ENCODE results near the gene ITPR1.

Gene ITPR1

DNA sequence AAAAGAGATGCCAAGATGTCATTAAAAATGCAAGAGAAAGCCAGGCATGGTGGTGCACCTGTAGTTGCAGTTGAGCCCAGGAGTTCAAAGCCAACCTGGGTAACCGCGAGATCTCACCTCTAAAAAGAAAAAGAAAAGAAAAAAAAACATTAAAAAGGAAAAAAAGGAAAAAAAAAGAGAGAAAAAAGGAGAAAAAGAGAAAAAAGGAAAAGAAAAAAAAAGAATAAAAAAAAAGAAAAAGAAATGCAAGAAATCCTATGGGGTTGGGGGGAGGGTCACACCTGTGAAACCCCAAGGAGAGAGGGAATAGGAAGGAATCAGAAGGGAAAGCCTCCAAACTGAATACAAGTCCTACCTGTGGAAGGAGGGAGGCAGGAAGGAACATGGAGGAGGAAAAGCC lies 20.8 kb upstream of the ITPR1 start:
- TF ChIP-seq YY1 (IDR thresholded peaks at IDR 0.05; ENCODE audit: insufficient read depth, insufficient read length) (no peak), SUZ12 (IDR thresholded peaks at IDR 0.05; ENCODE audit: extremely low read depth, insufficient read depth, insufficient read length) (no peak), ZNF274 (IDR thresholded peaks at IDR 0.05; ENCODE audit: low read depth, low read length) (no peak)
- no peaks in the 10 kb centered on the region for H3K27me3 ChIP-seq (ENCODE audit: insufficient read depth, insufficient read length)
- no peaks in the 10 kb centered on the region for H3K9me3 ChIP-seq (ENCODE audit: insufficient read depth, low read length)
- H3K36me3 ChIP-seq (ENCODE audit: insufficient read depth, insufficient read length, low read length) = no peaks in the 10 kb centered on the region
- H3K4me1 ChIP-seq (ENCODE audit: insufficient read depth, insufficient read length) = peaks cover 2% of the 10 kb centered on the region
- DNase-seq (ENCODE audit: low read depth, low spot score) = no peak
- H3K4me3 ChIP-seq (ENCODE audit: insufficient read length, low read depth) = no peak overlapping the region
- no peak overlapping the region for H3K9ac ChIP-seq (ENCODE audit: insufficient read length, low read depth)

DNA sequence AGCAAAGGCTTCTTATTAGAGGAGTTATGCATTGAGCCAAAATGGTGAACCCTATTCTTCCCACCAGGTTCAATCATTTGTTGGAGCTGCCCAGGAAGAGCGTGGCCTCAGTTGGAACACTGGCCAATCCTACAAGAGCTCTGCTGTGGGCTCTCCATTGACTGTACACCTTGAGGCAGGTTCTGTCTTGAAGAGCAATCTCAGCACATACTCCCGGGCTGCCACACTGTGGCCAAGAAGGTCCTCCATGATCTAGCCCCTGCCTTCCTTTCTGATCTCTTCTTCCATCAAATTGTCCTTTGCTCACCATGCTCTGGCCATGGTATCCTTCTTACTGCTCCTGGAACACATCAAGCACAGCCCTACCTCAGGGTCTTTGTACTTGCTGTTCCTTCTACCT lies 20.4 kb upstream of the ITPR1 start:
- Histone ChIP-seq H3K4me1 (ENCODE audit: insufficient read depth, insufficient read length) (peaks cover 2% of the 10 kb centered on the region), H3K9ac (ENCODE audit: insufficient read length, low read depth) (no peak overlapping the region), H3K36me3 (ENCODE audit: insufficient read depth, insufficient read length, low read length) (no peaks in the 10 kb centered on the region), H3K9me3 (ENCODE audit: insufficient read depth, low read length) (no peaks in the 10 kb centered on the region), H3K4me3 (ENCODE audit: insufficient read length, low read depth) (no peak overlapping the region), H3K27me3 (ENCODE audit: insufficient read depth, insufficient read length) (no peaks in the 10 kb centered on the region)
- no peak for TF ChIP-seq ZNF274 (IDR thresholded peaks at IDR 0.05; ENCODE audit: low read depth, low read length)
- TF ChIP-seq YY1 (IDR thresholded peaks at IDR 0.05; ENCODE audit: insufficient read depth, insufficient read length) = no peak
- no peak for TF ChIP-seq SUZ12 (IDR thresholded peaks at IDR 0.05; ENCODE audit: extremely low read depth, insufficient read depth, insufficient read length)
- no peak for DNase-seq (ENCODE audit: low read depth, low spot score)

DNA sequence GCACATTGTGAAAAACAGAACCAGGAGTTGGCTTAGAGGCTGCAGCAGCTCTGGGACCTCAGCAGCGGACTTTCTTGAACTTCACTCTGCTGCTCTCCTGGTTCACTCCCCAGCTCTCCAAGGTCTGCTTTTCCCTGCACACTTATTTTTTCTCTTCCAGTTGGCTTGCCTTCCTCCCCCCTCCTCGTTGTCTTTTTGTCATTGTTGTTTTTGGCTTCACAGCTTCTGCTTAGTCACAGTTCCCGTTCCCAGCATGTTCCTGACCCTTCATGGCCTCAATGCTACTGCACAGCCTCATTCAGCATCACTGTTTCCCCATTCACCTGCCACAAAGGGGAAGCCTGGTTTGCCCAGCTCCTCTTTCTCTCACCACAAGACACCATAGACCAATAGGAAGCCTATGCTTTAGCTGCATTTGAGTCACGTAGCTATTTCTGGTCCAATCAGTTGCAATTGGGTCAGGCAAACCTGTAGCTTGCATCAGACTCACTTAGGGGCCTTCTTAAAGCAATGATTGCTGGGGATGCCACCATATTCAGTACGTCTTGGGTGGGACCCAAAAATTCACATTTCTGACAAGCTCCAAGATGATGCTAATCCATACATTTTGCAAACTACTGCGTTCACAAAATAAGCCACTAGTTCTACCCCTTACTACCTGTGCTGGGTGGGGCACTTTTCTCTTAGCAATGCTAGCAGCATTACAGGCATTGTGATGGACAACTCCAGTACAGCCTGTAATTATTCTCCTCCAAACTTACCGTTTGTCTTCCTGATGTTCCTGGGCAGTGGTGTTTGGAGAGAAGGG lies 18.3 kb upstream of the ITPR1 start:
- Histone ChIP-seq H3K9me3 (ENCODE audit: insufficient read depth, low read length) (no peaks in the 10 kb centered on the region), H3K4me1 (ENCODE audit: insufficient read depth, insufficient read length) (peaks cover 2% of the 10 kb centered on the region)
- TF ChIP-seq YY1 (IDR thresholded peaks at IDR 0.05; ENCODE audit: insufficient read depth, insufficient read length) (no peak), SUZ12 (IDR thresholded peaks at IDR 0.05; ENCODE audit: extremely low read depth, insufficient read depth, insufficient read length) (no peak), ZNF274 (IDR thresholded peaks at IDR 0.05; ENCODE audit: low read depth, low read length) (no peak)

DNA sequence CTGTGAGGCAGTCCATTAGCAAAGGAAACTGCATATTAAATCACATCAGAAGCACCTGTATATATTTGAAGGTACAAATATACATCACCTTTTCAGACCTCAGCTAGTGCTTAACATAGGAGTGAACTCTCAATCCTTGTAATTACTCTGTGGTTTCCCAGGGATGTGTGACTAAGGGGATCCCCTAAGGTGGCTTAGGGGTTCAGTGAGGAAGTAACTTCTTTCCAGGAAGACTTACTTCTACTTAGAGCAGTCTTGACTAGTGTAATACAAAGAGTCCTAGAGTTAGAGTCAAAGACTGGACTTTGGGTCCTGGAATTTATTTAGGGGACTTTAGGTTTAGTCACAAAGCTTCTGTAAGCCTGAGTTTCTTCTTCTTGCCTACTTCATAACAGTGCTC lies 17.3 kb upstream of the ITPR1 start:
- Histone ChIP-seq H3K36me3 (ENCODE audit: insufficient read depth, insufficient read length, low read length) (no peaks in the 10 kb centered on the region), H3K27me3 (ENCODE audit: insufficient read depth, insufficient read length) (no peaks in the 10 kb centered on the region), H3K4me3 (ENCODE audit: insufficient read length, low read depth) (no peak overlapping the region), H3K9ac (ENCODE audit: insufficient read length, low read depth) (no peak overlapping the region), H3K9me3 (ENCODE audit: insufficient read depth, low read length) (no peaks in the 10 kb centered on the region), H3K4me1 (ENCODE audit: insufficient read depth, insufficient read length) (peaks cover 2% of the 10 kb centered on the region)
- DNase-seq (ENCODE audit: low read depth, low spot score) = no peak
- no peak for TF ChIP-seq YY1 (IDR thresholded peaks at IDR 0.05; ENCODE audit: insufficient read depth, insufficient read length)
- TF ChIP-seq SUZ12 (IDR thresholded peaks at IDR 0.05; ENCODE audit: extremely low read depth, insufficient read depth, insufficient read length) = no peak
- no peak for TF ChIP-seq ZNF274 (IDR thresholded peaks at IDR 0.05; ENCODE audit: low read depth, low read length)

More for the DNA sequence above, 18.3 kb upstream of the ITPR1 start:
- H3K4me3 ChIP-seq (ENCODE audit: insufficient read length, low read depth) = no peak overlapping the region
- DNase-seq (ENCODE audit: low read depth, low spot score) = no peak
- H3K27me3 ChIP-seq (ENCODE audit: insufficient read depth, insufficient read length) = no peaks in the 10 kb centered on the region
- no peak overlapping the region for H3K9ac ChIP-seq (ENCODE audit: insufficient read length, low read depth)
- no peaks in the 10 kb centered on the region for H3K36me3 ChIP-seq (ENCODE audit: insufficient read depth, insufficient read length, low read length)

DNA sequence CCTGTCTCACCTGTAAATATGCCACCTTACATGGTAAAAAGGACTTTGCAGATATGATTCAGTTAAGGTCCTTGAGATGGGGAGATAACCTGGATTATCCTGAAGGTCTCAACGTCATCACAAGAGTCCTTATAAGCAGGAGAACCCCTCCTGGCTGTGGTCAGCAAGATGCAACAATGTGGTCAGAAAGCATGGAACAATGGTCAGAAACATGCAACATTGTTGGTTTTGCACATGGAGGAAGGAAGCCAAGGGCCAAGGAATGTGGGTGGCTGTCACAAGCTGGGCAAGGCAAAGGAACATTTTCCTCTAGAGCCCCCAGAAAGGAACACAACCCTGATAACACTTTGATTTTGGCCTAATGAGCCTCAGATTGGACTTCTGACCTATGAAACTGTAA lies 16.7 kb upstream of the ITPR1 start:
- no peaks in the 10 kb centered on the region for H3K9me3 ChIP-seq (ENCODE audit: insufficient read depth, low read length)
- no peaks in the 10 kb centered on the region for H3K36me3 ChIP-seq (ENCODE audit: insufficient read depth, insufficient read length, low read length)
- DNase-seq (ENCODE audit: low read depth, low spot score) = no peak
- no peak overlapping the region for H3K4me3 ChIP-seq (ENCODE audit: insufficient read length, low read depth)
- no peak overlapping the region for H3K9ac ChIP-seq (ENCODE audit: insufficient read length, low read depth)
- no peak for TF ChIP-seq YY1 (IDR thresholded peaks at IDR 0.05; ENCODE audit: insufficient read depth, insufficient read length)
- TF ChIP-seq ZNF274 (IDR thresholded peaks at IDR 0.05; ENCODE audit: low read depth, low read length) = no peak
- no peak for TF ChIP-seq SUZ12 (IDR thresholded peaks at IDR 0.05; ENCODE audit: extremely low read depth, insufficient read depth, insufficient read length)
- peaks cover 2% of the 10 kb centered on the region for H3K4me1 ChIP-seq (ENCODE audit: insufficient read depth, insufficient read length)
- H3K27me3 ChIP-seq (ENCODE audit: insufficient read depth, insufficient read length) = no peaks in the 10 kb centered on the region

DNA sequence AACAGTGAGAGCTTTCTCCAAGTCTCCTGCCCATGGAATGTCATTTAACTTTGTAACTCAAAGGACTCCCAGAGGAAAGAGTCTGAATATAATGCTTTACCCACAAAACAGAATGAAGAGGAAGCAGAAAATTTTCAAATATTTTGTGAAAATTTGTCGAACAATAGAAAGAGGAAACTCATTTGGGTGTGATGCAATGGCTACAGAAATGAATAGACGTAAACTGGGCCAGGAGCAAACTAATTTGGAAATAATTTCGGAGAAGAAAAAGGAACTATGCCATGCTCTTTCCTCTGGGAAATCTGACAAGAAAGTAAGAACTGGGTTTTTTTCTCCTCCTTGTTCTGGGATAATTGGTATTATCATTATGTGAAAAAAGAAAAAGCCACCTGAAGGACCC lies 14.9 kb upstream of the ITPR1 start:
- H3K9ac ChIP-seq (ENCODE audit: insufficient read length, low read depth) = no peak overlapping the region
- no peak for DNase-seq (ENCODE audit: low read depth, low spot score)
- no peaks in the 10 kb centered on the region for H3K36me3 ChIP-seq (ENCODE audit: insufficient read depth, insufficient read length, low read length)
- H3K9me3 ChIP-seq (ENCODE audit: insufficient read depth, low read length) = no peaks in the 10 kb centered on the region
- H3K27me3 ChIP-seq (ENCODE audit: insufficient read depth, insufficient read length) = no peaks in the 10 kb centered on the region
- no peak for TF ChIP-seq SUZ12 (IDR thresholded peaks at IDR 0.05; ENCODE audit: extremely low read depth, insufficient read depth, insufficient read length)
- TF ChIP-seq ZNF274 (IDR thresholded peaks at IDR 0.05; ENCODE audit: low read depth, low read length) = no peak
- TF ChIP-seq YY1 (IDR thresholded peaks at IDR 0.05; ENCODE audit: insufficient read depth, insufficient read length) = no peak
- peaks cover 2% of the 10 kb centered on the region for H3K4me1 ChIP-seq (ENCODE audit: insufficient read depth, insufficient read length)
- no peak overlapping the region for H3K4me3 ChIP-seq (ENCODE audit: insufficient read length, low read depth)

DNA sequence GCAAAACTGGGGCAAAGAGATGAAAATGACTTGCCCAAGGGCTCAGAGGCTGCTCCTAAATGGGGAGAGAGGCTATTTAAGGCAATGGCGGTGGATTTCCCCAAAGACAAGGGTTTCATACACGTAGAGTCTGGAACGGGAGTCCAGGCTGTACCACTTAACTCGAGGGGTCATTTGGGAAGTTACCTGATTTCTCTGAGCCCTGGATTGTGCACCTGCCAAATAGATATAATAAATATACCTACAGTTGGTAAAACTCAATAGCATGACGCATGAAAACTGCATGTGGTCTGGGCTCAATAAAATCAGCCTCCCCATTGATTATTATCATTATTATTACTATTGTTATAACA lies 1.3 kb upstream of the ITPR1 start:
- Histone ChIP-seq H3K4me1 (ENCODE audit: insufficient read depth, insufficient read length) (no peaks in the 10 kb centered on the region), H3K27me3 (ENCODE audit: insufficient read depth, insufficient read length) (peaks cover 31% of the 10 kb centered on the region), H3K9ac (ENCODE audit: insufficient read length, low read depth) (no peak overlapping the region), H3K36me3 (ENCODE audit: insufficient read depth, insufficient read length, low read length) (no peaks in the 10 kb centered on the region), H3K4me3 (ENCODE audit: insufficient read length, low read depth) (peak overlapping the region; percentile 55), H3K9me3 (ENCODE audit: insufficient read depth, low read length) (no peaks in the 10 kb centered on the region)
- no peak for DNase-seq (ENCODE audit: low read depth, low spot score)
- no peak for TF ChIP-seq YY1 (IDR thresholded peaks at IDR 0.05; ENCODE audit: insufficient read depth, insufficient read length)
- no peak for TF ChIP-seq SUZ12 (IDR thresholded peaks at IDR 0.05; ENCODE audit: extremely low read depth, insufficient read depth, insufficient read length)
- no peak for TF ChIP-seq ZNF274 (IDR thresholded peaks at IDR 0.05; ENCODE audit: low read depth, low read length)
